CD4-positive, CD25-positive, alpha-beta regulatory T cell (primary cell): Measurements from ENCODE around the gene BRS3. TPM values are rescaled to one million over a fixed set of nuclear protein-coding genes. Genes with fewer than 3 reads are reported as not detected.

ENCODE experiments used
- ATAC-seq, 2 donors: fragments of 150-1000 bp; cut with Tn5 transposase; one replicate each; pipeline ENCODE4 v1.10.0; 2021; ENCODE audit warnings: low read depth in 2 of 2, moderate number of reproducible peaks in 2 of 2, moderate library complexity in 1 of 2
- DNase-seq, 3 donors: peaks; one replicate each; pipeline versions ENCODE4 v3.0.0 to v3.0.0-alpha.2; 2012 to 2022; ENCODE audit warnings: mixed read lengths in 1 of 3
- H3K27ac ChIP-seq: one replicate; pipeline ENCODE4 v1.7.0; 2013; ENCODE audit warnings: mild to moderate bottlenecking, low read length; ENCODE audit not compliant: insufficient read depth, poor library complexity, severe bottlenecking
- H3K27me3 ChIP-seq: one replicate; pipeline ENCODE4 v1.7.0; 2013; ENCODE audit warnings: low read length; ENCODE audit not compliant: control insufficient read depth, insufficient read depth
- H3K36me3 ChIP-seq: one replicate; pipeline ENCODE4 v1.7.0; 2013; ENCODE audit warnings: mild to moderate bottlenecking, low read length, moderate library complexity; ENCODE audit not compliant: control insufficient read depth, insufficient read depth
- H3K4me1 ChIP-seq: 2 replicates; pipeline ENCODE4 v1.7.0; 2013; ENCODE audit warnings: mild to moderate bottlenecking, low read length; ENCODE audit not compliant: insufficient read depth, control insufficient read depth, poor library complexity, severe bottlenecking
- H3K4me3 ChIP-seq: one replicate; pipeline ENCODE4 v1.7.0; 2013; ENCODE audit warnings: low read depth, mild to moderate bottlenecking, low read length, moderate library complexity
- H3K9me3 ChIP-seq, 2 experiments: 1 replicate in 1 of 2; 2 replicates in 1 of 2; pipeline ENCODE4 v1.7.0; 2013; ENCODE audit warnings: low read length in 2 of 2, mild to moderate bottlenecking in 1 of 2, moderate library complexity in 1 of 2; ENCODE audit not compliant: control insufficient read depth in 2 of 2
- H3K27ac Mint-ChIP-seq, 3 donors: one replicate each; pipeline ENCODE4 v1.8.0; 2020 to 2022; ENCODE audit warnings: mild to moderate bottlenecking in 3 of 3, mixed read lengths in 3 of 3, moderate library complexity in 2 of 3
- H3K27me3 Mint-ChIP-seq: one replicate; pipeline ENCODE4 v1.8.0; 2022; ENCODE audit warnings: mild to moderate bottlenecking, mixed read lengths
- H3K36me3 Mint-ChIP-seq: one replicate; pipeline ENCODE4 v1.8.0; 2020; ENCODE audit warnings: mixed read lengths
- H3K4me1 Mint-ChIP-seq, 4 donors: one replicate each; pipeline ENCODE4 v1.8.0; 2020 to 2022; ENCODE audit warnings: mixed read lengths in 4 of 4, mild to moderate bottlenecking in 1 of 4
- H3K4me3 Mint-ChIP-seq, 4 donors: one replicate each; pipeline ENCODE4 v1.8.0; 2020 to 2022; ENCODE audit warnings: mild to moderate bottlenecking in 4 of 4, mixed read lengths in 4 of 4, moderate library complexity in 3 of 4
- H3K9me3 Mint-ChIP-seq, 7 donors: one replicate each; pipeline ENCODE4 v1.8.0; 2020 to 2022; ENCODE audit warnings: mixed read lengths in 7 of 7, mild to moderate bottlenecking in 3 of 7, moderate library complexity in 2 of 7
- polyA plus RNA-seq, 4 donors: library from polyadenylated mRNA; unstranded; fragments of 300-500 nt; fragmentation: Illumina TruSeq; gene quantifications; one replicate each; pipeline ENCODE4 v1.2.3, GENCODE V29; 2021
- total RNA-seq: library from RNA; stranded (reverse); gene quantifications from one replicate; pipeline ENCODE4 v1.2.3, GENCODE V29; 2022

The BRS3 gene
- total and polyA plus RNA-seq, 5 donors from 2014 or later: not detected

DNA sequence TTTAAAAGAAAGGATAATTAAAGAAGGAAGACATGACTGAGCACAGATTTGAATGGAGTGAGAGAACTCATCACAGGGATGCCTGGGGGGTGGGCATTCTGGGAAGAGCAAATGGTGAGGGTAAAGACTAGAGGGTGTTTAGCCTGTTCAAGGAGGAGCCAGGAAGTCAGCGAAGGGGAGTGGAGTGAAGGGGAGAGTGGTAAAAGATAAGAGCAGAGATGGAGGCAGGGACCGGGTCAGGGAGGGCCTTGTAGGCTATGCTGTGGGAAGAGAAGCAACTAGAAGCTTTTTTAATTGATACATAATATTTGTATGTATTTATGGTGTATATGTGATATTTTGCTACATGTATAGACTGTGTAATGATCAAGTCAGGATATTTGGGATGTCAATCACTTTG lies 42.0 kb downstream of the BRS3 start:
- peak in 1 of 3 donors; percentile 12 for DNase-seq
- Mint-ChIP-seq H3K27me3 (peaks cover 16% of the 10 kb centered on the region), H3K9me3 (peaks cover 0 to 1% (median 0%) of the 10 kb centered on the region in 7 donors), H3K36me3 (no peaks in the 10 kb centered on the region), H3K4me1 (peaks cover 0 to 5% (median 1%) of the 10 kb centered on the region in 4 donors), H3K4me3 (no peak overlapping the region), H3K27ac (no peak overlapping the region)
- Histone ChIP-seq H3K4me1 (no peaks in the 10 kb centered on the region), H3K4me3 (no peak overlapping the region), H3K9me3 (no peaks in the 10 kb centered on the region), H3K27me3 (no peaks in the 10 kb centered on the region), H3K27ac (no peak overlapping the region), H3K36me3 (no peaks in the 10 kb centered on the region)
- ATAC-seq: no peak

DNA sequence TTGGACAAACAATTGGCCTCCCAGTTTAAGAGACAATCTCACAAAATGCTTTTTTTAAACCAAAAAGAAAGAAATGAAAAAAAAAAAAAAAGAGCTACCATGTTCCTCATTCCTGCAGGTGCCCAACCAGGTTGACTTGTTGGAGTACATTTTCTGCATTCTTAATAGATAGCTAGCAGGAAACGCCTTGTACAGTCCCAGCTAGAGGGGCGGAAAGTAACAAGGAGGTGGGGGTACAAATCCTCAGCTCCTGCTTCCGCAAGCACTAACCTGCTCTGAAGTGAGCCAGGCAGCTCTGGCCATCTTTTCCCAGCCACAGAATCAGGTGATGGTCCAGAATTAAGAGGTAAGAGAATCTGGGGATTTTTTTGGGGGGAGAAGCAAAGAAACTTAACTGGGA lies 44.2 kb downstream of the BRS3 start, which contains the start of gene VGLL1:
Gene VGLL1, plus strand, starts transcription at position 265 of the 400 bp plus-strand sequence. CDS start 3,806 bp downstream, outside the sequence.
- Mint-ChIP-seq H3K27me3 (peaks cover 21% of the 10 kb centered on the region), H3K9me3 (peaks cover 0 to 2% (median 0%) of the 10 kb centered on the region in 7 donors), H3K36me3 (no peaks in the 10 kb centered on the region), H3K4me1 (peaks cover 0 to 5% (median 1%) of the 10 kb centered on the region in 4 donors), H3K27ac (no peak within 1 kb of the TSS), H3K4me3 (no peak within 1 kb of the TSS)
- H3K4me3 ChIP-seq: no peak within 1 kb of the TSS
- H3K27me3 ChIP-seq: no peaks in the 10 kb centered on the region
- H3K27ac ChIP-seq: no peak within 1 kb of the TSS
- no peaks in the 10 kb centered on the region for H3K9me3 ChIP-seq
- no peaks in the 10 kb centered on the region for H3K4me1 ChIP-seq
- ATAC-seq (no peak), DNase-seq (no peak)
- no peaks in the 10 kb centered on the region for H3K36me3 ChIP-seq

GRCh38 chrX:136534131-136534530 lies 46.4 kb downstream of the BRS3 start:
- no peak overlapping the region for H3K27ac Mint-ChIP-seq
- Histone ChIP-seq H3K27me3 (no peaks in the 10 kb centered on the region), H3K4me1 (no peaks in the 10 kb centered on the region), H3K27ac (no peak overlapping the region), H3K4me3 (no peak overlapping the region), H3K9me3 (no peaks in the 10 kb centered on the region), H3K36me3 (no peaks in the 10 kb centered on the region)
- ATAC-seq (no peak), DNase-seq (no peak)
- H3K4me3 Mint-ChIP-seq: no peak overlapping the region
- peaks cover 17% of the 10 kb centered on the region for H3K27me3 Mint-ChIP-seq
- peaks cover 0 to 2% (median 0%) of the 10 kb centered on the region in 7 donors for H3K9me3 Mint-ChIP-seq
- peaks cover 0 to 5% (median 1%) of the 10 kb centered on the region in 4 donors for H3K4me1 Mint-ChIP-seq
- H3K36me3 Mint-ChIP-seq: no peaks in the 10 kb centered on the region

DNA sequence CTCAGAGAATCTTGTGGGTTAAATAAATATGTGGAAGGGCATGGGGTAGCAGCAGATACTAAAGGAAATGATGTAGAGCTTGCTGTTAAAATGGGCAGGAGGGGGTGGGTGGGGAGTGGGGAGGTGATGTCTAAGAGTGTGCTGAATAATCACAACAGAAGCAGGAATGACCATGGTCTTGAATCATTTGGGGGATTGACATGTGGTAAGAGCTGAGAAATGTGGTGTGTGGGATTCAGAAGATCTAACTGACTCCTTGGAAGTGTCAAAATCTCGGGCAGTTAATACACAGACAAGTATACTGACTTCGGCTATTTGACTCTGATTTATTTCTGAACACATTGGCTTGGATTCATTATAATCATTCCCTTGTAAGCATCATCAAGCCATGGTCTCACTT lies 51.1 kb downstream of the BRS3 start:
- Histone ChIP-seq H3K27ac (no peak overlapping the region), H3K9me3 (no peaks in the 10 kb centered on the region), H3K36me3 (no peaks in the 10 kb centered on the region), H3K27me3 (no peaks in the 10 kb centered on the region), H3K4me1 (no peaks in the 10 kb centered on the region), H3K4me3 (no peak overlapping the region)
- Mint-ChIP-seq H3K27me3 (peaks cover 9% of the 10 kb centered on the region), H3K27ac (no peak overlapping the region), H3K9me3 (peaks cover 0 to 2% (median 0%) of the 10 kb centered on the region in 7 donors), H3K4me1 (peaks cover 0 to 6% (median under 1%) of the 10 kb centered on the region in 4 donors), H3K4me3 (no peak overlapping the region), H3K36me3 (no peaks in the 10 kb centered on the region)
- DNase-seq (no peak), ATAC-seq (no peak)

- Histone ChIP-seq H3K4me3 (no peak overlapping the region), H3K27me3 (no peaks in the 10 kb centered on the region), H3K27ac (no peak overlapping the region), H3K4me1 (peaks cover 2% of the 10 kb centered on the region), H3K9me3 (no peaks in the 10 kb centered on the region), H3K36me3 (no peaks in the 10 kb centered on the region)
- Mint-ChIP-seq H3K27ac (no peak overlapping the region), H3K36me3 (no peaks in the 10 kb centered on the region), H3K4me1 (peaks cover 0 to 15% (median 5%) of the 10 kb centered on the region in 4 donors), H3K4me3 (no peak overlapping the region), H3K9me3 (peaks cover 0 to 2% (median 0%) of the 10 kb centered on the region in 7 donors), H3K27me3 (peaks cover 1% of the 10 kb centered on the region)
- DNase-seq (no peak), ATAC-seq (no peak)
These were observed 52.5 kb downstream of the BRS3 start for GRCh38 chrX:136540226-136540625.

DNA sequence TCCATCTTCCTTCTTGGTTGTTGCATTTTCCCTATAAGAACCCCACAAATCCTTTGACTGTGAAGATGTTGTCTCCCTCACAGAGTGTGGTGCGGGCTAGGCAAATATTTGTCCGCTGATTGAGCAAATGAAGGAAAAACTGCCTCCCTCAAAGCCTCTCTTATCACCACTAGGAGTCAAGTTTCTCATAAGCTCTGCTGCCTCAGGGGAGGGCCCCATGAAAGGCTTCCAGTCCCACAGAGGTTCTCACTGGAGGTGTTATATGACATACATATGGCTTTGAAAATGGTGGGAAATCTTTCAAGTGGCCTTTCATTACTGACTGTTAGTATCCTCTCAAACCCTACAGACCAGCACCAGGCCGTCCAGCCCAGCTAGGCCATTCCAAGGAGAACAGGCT lies 53.5 kb downstream of the BRS3 start:
- H3K4me1 Mint-ChIP-seq: peaks cover 0 to 26% (median 12%) of the 10 kb centered on the region in 4 donors
- H3K9me3 Mint-ChIP-seq: peaks cover 0 to 2% (median 0%) of the 10 kb centered on the region in 7 donors
- no peaks in the 10 kb centered on the region for H3K36me3 ChIP-seq
- no peaks in the 10 kb centered on the region for H3K9me3 ChIP-seq
- peaks cover 13% of the 10 kb centered on the region for H3K4me1 ChIP-seq
- H3K4me3 ChIP-seq: no peak overlapping the region
- H3K36me3 Mint-ChIP-seq: no peaks in the 10 kb centered on the region
- H3K27ac Mint-ChIP-seq: no peak overlapping the region
- no peak for ATAC-seq
- H3K4me3 Mint-ChIP-seq: no peak overlapping the region
- no peak for DNase-seq
- no peak overlapping the region for H3K27ac ChIP-seq
- H3K27me3 ChIP-seq: no peaks in the 10 kb centered on the region
- no peaks in the 10 kb centered on the region for H3K27me3 Mint-ChIP-seq

- Mint-ChIP-seq H3K4me3 (no peak overlapping the region), H3K4me1 (peaks cover 0 to 35% (median 15%) of the 10 kb centered on the region in 4 donors), H3K27me3 (no peaks in the 10 kb centered on the region), H3K36me3 (no peaks in the 10 kb centered on the region), H3K9me3 (no peaks in the 10 kb centered on the region), H3K27ac (peak overlapping the region in 1 of 3 donors; percentile 49)
- Histone ChIP-seq H3K4me3 (no peak overlapping the region), H3K27ac (no peak overlapping the region), H3K9me3 (no peaks in the 10 kb centered on the region), H3K27me3 (no peaks in the 10 kb centered on the region), H3K4me1 (peaks cover 22% of the 10 kb centered on the region), H3K36me3 (no peaks in the 10 kb centered on the region)
- peak in 1 of 3 donors; percentile 41 for DNase-seq
- ATAC-seq: peak in 1 of 2 donors; percentile 48
These were observed 54.5 kb downstream of the BRS3 start for GRCh38 chrX:136542281-136542680.
